HK-2 (cell line): ENCODE measurements around the gene BCL2L15.

Source experiments
- DNase-seq: peaks from one replicate; pipeline ENCODE4 v3.0.0-alpha.2; 2018; ENCODE audit not compliant: unreplicated experiment

BCL2L15 gene

GRCh38 chr1:113887402-113888175 lies at the start of gene BCL2L15:
TSS of gene BCL2L15 (minus strand) at chr1:113887581. CDS start at chr1:113887375, 206 bp downstream.
- DNase-seq = no peak

GRCh38 chr1:113937146-113937545 lies 49.8 kb upstream of the BCL2L15 start:
- DNase-seq = no peak

GRCh38 chr1:113935970-113936369 lies 48.6 kb upstream of the BCL2L15 start:
- no peak for DNase-seq

- DNase-seq = no peak
Measured at GRCh38 chr1:113935176-113935575, 47.8 kb upstream of the BCL2L15 start.

GRCh38 chr1:113934511-113935055 lies 47.2 kb upstream of the BCL2L15 start:
- no peak for DNase-seq

GRCh38 chr1:113934006-113934405 lies 46.6 kb upstream of the BCL2L15 start:
- no peak for DNase-seq

GRCh38 chr1:113931451-113931851 lies 44.1 kb upstream of the BCL2L15 start:
- no peak for DNase-seq

GRCh38 chr1:113930499-113931161 lies 43.2 kb upstream of the BCL2L15 start:
- DNase-seq = peak; percentile 37

GRCh38 chr1:113929750-113930498 lies 42.5 kb upstream of the BCL2L15 start:
- DNase-seq = peak; percentile 56

GRCh38 chr1:113928941-113929749 lies 41.8 kb upstream of the BCL2L15 start, which contains the start of gene HIPK1:
TSS of gene HIPK1 (plus strand) at chr1:113929324.
- peak; percentile 88 for DNase-seq

- DNase-seq = no peak
Measured at GRCh38 chr1:113928187-113928930, 41.0 kb upstream of the BCL2L15 start.

- no peak for DNase-seq
Measured at GRCh38 chr1:113924473-113924872, 37.1 kb upstream of the BCL2L15 start.

- no peak for DNase-seq
Measured at GRCh38 chr1:113922957-113923356, 35.6 kb upstream of the BCL2L15 start.

GRCh38 chr1:113918243-113918642 lies 30.9 kb upstream of the BCL2L15 start:
- DNase-seq = no peak

GRCh38 chr1:113917400-113918082 lies 30.2 kb upstream of the BCL2L15 start:
- DNase-seq = no peak

GRCh38 chr1:113916974-113917373 lies 29.6 kb upstream of the BCL2L15 start:
- DNase-seq = no peak

- no peak for DNase-seq
Measured at GRCh38 chr1:113913887-113914664, 26.7 kb upstream of the BCL2L15 start.

- DNase-seq = no peak
Measured at GRCh38 chr1:113913312-113913668, 25.9 kb upstream of the BCL2L15 start.

GRCh38 chr1:113912594-113913311 lies 25.4 kb upstream of the BCL2L15 start:
- peak; percentile 39 for DNase-seq
